GM12875 (cell line): ENCODE data around the gene PARP14.
A peak's percentile ranks its signal among the peaks of the same experiment; 100 is the strongest.

Experiments
- H3K4me3 ChIP-seq: one replicate; pipeline ENCODE4 v1.5.1; 2011; ENCODE audit warnings: low read depth, low read length, control low read depth
- TF ChIP-seq, protein P1 (sequence below): IDR thresholded peaks from 2 replicates; pipeline ENCODE4 v1.5.1; 2011; ENCODE audit warnings: low read depth, mild to moderate bottlenecking, control low read depth, inconsistent platforms, low read length, moderate library complexity, borderline replicate concordance; ENCODE audit not compliant: insufficient read depth

PARP14 gene, protein sequence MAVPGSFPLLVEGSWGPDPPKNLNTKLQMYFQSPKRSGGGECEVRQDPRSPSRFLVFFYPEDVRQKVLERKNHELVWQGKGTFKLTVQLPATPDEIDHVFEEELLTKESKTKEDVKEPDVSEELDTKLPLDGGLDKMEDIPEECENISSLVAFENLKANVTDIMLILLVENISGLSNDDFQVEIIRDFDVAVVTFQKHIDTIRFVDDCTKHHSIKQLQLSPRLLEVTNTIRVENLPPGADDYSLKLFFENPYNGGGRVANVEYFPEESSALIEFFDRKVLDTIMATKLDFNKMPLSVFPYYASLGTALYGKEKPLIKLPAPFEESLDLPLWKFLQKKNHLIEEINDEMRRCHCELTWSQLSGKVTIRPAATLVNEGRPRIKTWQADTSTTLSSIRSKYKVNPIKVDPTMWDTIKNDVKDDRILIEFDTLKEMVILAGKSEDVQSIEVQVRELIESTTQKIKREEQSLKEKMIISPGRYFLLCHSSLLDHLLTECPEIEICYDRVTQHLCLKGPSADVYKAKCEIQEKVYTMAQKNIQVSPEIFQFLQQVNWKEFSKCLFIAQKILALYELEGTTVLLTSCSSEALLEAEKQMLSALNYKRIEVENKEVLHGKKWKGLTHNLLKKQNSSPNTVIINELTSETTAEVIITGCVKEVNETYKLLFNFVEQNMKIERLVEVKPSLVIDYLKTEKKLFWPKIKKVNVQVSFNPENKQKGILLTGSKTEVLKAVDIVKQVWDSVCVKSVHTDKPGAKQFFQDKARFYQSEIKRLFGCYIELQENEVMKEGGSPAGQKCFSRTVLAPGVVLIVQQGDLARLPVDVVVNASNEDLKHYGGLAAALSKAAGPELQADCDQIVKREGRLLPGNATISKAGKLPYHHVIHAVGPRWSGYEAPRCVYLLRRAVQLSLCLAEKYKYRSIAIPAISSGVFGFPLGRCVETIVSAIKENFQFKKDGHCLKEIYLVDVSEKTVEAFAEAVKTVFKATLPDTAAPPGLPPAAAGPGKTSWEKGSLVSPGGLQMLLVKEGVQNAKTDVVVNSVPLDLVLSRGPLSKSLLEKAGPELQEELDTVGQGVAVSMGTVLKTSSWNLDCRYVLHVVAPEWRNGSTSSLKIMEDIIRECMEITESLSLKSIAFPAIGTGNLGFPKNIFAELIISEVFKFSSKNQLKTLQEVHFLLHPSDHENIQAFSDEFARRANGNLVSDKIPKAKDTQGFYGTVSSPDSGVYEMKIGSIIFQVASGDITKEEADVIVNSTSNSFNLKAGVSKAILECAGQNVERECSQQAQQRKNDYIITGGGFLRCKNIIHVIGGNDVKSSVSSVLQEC (N-terminal part only)

DNA sequence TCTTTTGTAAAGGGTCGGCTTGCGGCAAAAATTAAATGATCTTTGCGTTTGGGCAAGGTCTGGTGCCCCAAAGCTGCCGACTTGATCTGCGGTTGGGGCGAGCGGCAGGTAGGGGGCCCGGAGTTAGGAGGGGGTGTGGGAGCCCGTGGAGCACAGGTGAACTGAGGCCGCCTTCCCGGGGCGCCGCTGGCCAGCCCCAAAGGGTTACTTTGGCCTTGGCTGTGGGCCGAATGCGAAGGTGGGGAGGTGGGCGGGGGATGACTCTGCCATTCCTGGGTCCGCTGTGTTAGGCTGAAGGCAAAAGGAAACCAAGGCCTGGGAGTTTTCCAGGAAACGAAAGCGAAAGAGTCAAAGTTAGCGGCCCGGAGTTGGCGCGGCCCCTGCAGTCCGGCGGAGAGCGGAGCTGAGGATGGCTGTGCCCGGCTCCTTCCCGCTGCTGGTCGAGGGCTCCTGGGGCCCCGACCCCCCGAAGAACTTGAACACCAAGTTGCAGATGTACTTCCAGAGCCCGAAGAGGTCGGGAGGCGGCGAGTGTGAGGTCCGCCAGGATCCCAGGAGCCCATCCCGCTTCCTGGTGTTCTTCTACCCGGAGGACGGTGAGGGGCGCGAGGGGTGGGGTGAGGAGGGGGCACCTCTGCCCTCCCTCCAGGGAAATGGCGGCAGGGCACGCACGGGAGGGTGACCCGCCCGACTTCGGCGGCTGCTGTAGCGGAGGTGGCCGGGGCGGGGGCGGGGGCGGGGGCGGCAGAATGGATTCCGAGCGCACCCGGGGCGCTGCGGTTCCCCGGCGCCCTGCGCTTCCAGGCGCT is at the start of gene PARP14:
TSS of gene PARP14 (plus strand) at position 365 of the 809 bp plus-strand sequence. CDS start at position 410, 45 bp downstream.
- H3K4me3 ChIP-seq: peak within 1 kb of the TSS; percentile 91
- TF ChIP-seq, protein P1, sequence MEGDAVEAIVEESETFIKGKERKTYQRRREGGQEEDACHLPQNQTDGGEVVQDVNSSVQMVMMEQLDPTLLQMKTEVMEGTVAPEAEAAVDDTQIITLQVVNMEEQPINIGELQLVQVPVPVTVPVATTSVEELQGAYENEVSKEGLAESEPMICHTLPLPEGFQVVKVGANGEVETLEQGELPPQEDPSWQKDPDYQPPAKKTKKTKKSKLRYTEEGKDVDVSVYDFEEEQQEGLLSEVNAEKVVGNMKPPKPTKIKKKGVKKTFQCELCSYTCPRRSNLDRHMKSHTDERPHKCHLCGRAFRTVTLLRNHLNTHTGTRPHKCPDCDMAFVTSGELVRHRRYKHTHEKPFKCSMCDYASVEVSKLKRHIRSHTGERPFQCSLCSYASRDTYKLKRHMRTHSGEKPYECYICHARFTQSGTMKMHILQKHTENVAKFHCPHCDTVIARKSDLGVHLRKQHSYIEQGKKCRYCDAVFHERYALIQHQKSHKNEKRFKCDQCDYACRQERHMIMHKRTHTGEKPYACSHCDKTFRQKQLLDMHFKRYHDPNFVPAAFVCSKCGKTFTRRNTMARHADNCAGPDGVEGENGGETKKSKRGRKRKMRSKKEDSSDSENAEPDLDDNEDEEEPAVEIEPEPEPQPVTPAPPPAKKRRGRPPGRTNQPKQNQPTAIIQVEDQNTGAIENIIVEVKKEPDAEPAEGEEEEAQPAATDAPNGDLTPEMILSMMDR: no peak

DNA sequence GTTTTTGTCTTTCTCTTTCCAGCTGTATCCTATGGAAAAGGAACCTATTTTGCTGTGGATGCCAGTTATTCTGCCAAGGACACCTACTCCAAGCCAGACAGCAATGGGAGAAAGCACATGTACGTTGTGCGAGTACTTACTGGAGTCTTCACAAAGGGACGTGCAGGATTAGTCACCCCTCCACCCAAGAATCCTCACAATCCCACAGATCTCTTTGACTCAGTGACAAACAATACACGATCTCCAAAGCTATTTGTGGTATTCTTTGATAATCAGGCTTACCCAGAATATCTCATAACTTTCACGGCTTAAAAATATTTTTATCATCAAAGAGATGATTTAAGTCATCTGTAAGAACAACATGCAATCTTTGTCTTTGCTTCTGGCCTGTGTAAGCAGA is 44.9 kb upstream of the PARP14 start:
- TF ChIP-seq, protein P1: no peak

DNA sequence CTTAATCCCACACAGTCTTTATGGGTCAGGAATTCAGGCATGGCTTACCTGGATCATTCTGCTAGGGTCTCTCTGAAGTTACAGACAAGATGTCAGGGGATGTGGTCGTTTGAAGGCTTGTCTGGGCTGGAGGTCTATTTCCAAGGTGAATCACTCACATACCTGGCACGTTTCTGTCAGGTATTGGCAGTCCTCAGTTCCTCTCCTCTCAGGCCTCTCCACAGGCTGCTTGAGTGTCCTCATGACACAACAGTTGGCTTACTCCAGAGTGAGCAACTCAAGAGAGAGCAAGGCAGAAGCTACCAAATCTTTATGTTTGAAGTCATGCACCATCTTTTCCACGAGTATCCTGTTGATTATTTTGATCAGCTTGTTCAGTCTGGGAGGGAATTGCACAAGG is 43.9 kb upstream of the PARP14 start:
- TF ChIP-seq, protein P1: no peak
- no peak overlapping the region for H3K4me3 ChIP-seq

More for the DNA sequence above, 44.9 kb upstream of the PARP14 start:
- no peak overlapping the region for H3K4me3 ChIP-seq

DNA sequence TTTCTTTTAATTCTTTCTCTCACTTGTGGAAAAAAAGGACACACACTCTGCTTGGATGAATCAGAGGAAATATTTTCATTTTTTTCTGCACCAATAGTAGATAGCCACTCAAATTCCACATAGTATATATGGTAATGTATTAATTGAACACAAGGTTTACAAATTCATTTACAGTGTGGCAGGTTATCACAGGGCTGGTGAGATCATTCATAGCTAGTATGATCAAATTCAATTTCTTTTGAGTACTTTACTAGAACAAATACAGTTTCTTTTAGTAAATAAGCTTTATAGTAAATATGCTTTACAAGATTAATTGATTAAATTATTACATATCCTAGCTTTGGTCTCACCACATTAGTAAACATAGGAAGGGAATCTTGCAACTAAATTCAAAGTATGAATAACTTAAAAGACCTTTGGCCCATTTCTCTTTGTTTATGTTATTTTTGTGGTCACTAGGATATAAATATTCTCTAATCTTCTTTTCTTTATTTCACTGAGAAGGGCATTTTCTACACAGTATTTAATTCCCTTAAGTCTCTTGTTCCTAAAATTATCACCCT is 40.1 kb upstream of the PARP14 start:
- H3K4me3 ChIP-seq: no peak overlapping the region
- TF ChIP-seq, protein P1: no peak

DNA sequence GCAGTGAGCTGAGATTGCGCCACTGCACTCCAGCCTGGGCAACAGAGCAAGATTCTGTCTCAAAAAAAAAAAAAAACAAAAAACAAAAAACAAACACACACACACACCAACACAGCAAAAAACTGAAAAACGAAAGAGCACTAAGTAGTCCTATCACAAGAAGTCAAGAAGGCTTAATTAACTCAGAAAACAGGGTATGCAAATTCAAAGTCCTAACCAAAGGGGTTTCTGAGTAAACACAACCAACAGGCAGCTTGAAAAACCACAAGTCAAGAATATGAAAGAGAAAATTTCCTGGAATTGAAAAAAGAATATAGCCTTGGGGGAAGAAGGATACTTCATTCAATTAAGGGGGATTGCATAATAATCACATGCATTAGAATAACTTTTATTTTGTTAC is 37.7 kb upstream of the PARP14 start:
- TF ChIP-seq, protein P1: no peak
- H3K4me3 ChIP-seq: no peak overlapping the region
